Uterus (tissue), 2 donors: ENCODE data around the gene PLEKHM3.

Experiments
- POLR2A ChIP-seq, 2 donors: fragments of 450-650 bp; IDR thresholded peaks; one replicate each; pipeline ENCODE4 v1.6.1; 2016; ENCODE audit warnings: antibody characterized with exemption in 2 of 2, mild to moderate bottlenecking in 1 of 2, moderate library complexity in 1 of 2
- TF ChIP-seq, protein P1 (sequence below), 4 experiments: fragments of 200-600 bp in 2 of 4; fragments of 450-650 bp in 2 of 4; sonication (generic) in 2 of 4; IDR thresholded peaks; one replicate each; pipeline ENCODE4 v1.5.1; 2016 to 2019; ENCODE audit warnings: antibody characterized with exemption in 4 of 4, mild to moderate bottlenecking in 2 of 4, moderate library complexity in 1 of 4

DNA sequence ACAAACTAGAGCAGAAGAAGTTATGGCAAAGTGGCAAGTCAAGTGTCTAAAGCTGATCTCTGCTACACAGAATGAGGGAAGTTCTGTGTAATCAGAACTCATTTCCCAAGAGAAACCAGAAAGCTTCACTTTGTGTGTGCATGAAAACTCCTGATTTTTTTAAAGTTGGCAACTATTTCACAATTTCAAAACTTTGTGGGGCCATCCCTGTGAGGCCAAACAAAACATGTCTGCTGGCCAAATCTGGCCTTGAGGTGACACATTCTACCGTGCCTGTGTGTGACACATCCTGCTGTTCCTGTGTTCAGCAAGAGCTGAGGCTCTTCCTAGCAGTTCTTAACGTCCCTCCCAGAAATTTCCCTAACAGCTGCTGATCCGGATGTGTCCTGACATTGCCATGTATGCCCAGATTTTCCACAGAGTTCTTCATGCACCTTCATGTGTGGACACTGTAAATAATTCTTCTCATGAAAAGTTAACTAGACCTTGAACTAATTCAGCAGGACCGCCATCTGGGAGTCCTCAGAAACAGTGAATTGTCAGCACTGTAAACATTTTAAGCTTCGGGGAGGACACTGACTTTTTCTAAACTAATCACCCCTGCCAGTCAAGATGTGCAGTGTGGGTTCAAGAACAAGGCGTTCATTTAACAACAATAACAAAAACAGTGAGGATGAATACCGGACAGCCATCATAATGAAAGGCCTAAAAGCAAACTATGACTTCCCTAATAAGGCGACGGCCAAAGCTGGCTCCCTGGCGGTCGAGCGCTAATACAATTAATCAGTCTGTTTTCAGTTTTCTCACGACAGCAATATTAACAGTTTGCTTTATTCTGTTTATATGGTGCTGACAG is 99.0 kb downstream of the PLEKHM3 start:
- TF ChIP-seq, protein P1, sequence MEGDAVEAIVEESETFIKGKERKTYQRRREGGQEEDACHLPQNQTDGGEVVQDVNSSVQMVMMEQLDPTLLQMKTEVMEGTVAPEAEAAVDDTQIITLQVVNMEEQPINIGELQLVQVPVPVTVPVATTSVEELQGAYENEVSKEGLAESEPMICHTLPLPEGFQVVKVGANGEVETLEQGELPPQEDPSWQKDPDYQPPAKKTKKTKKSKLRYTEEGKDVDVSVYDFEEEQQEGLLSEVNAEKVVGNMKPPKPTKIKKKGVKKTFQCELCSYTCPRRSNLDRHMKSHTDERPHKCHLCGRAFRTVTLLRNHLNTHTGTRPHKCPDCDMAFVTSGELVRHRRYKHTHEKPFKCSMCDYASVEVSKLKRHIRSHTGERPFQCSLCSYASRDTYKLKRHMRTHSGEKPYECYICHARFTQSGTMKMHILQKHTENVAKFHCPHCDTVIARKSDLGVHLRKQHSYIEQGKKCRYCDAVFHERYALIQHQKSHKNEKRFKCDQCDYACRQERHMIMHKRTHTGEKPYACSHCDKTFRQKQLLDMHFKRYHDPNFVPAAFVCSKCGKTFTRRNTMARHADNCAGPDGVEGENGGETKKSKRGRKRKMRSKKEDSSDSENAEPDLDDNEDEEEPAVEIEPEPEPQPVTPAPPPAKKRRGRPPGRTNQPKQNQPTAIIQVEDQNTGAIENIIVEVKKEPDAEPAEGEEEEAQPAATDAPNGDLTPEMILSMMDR (IDR thresholded peaks at IDR 0.05): no peak
- no peak for TF ChIP-seq POLR2A (IDR thresholded peaks at IDR 0.05)
